Thoracic aorta (tissue), 2 donors: ENCODE results near the gene CRISP2. TPM values are rescaled to one million over a fixed set of nuclear protein-coding genes. Genes with fewer than 3 reads are reported as not detected.
"Not testable (repeated sequence)": the region's sequence is repeated elsewhere in the genome, so short reads cannot be mapped to it uniquely, and the experiment has no call there.

Source experiments
- ATAC-seq: fragments of 150-250 bp; one replicate; pipeline ENCODE4 v1.8.0; 2017; ENCODE audit warnings: low read depth; ENCODE audit not compliant: insufficient number of reproducible peaks, low FRiP score
- DNase-seq: peaks from one replicate; pipeline ENCODE4 v3.0.0-alpha.2; 2020; ENCODE audit warnings: low spot score
- H3K27ac ChIP-seq, 2 donors: fragments of 200-600 bp; sonication (generic); 1 replicate in 1 of 2; 2 replicates in 1 of 2; pipeline ENCODE4 v1.5.1; 2016; ENCODE audit warnings: mild to moderate bottlenecking in 2 of 2, moderate library complexity in 2 of 2
- H3K27me3 ChIP-seq: fragments of 200-600 bp; sonication (generic); replicated peaks from 2 replicates; pipeline ENCODE4 v1.6.0; 2016; ENCODE audit warnings: mild to moderate bottlenecking; ENCODE audit not compliant: insufficient read depth
- H3K36me3 ChIP-seq: fragments of 200-600 bp; sonication (generic); one replicate; pipeline ENCODE4 v1.5.1; 2016
- H3K4me1 ChIP-seq, 2 donors: fragments of 200-600 bp; sonication (generic); 1 replicate in 1 of 2; 2 replicates in 1 of 2; pipeline versions ENCODE4 v1.5.1 to v1.6.0; 2016; ENCODE audit warnings: low read depth in 2 of 2, mild to moderate bottlenecking in 1 of 2; ENCODE audit not compliant: control insufficient read depth in 1 of 2
- H3K4me3 ChIP-seq: fragments of 200-600 bp; sonication (generic); 2 replicates; pipeline ENCODE4 v1.5.1; 2016; ENCODE audit warnings: mild to moderate bottlenecking
- H3K9me3 ChIP-seq: fragments of 200-600 bp; sonication (generic); 2 replicates; pipeline ENCODE4 v1.5.1; 2016
- CTCF ChIP-seq: fragments of 200-600 bp; sonication (generic); IDR thresholded peaks from one replicate; pipeline ENCODE4 v1.5.1; 2019; ENCODE audit warnings: antibody characterized with exemption
- total RNA-seq, 2 donors: library from RNA; depleted of rRNA; stranded (reverse); fragments of >200 nt; gene quantifications; one replicate each; pipeline versions ENCODE4 v1.1.0 to v1.2.3, GENCODE V29; 2016

Gene CRISP2
- total RNA-seq, 2 donors from 2014 or later: not detected

- H3K27ac ChIP-seq: no peak overlapping the region
- H3K4me1 ChIP-seq: no peaks in the 10 kb centered on the region
- no peaks in the 10 kb centered on the region for H3K27me3 ChIP-seq
- no peak for TF ChIP-seq CTCF
- H3K4me3 ChIP-seq: no peak overlapping the region
- ATAC-seq (no peak), DNase-seq (no peak)
- H3K9me3 ChIP-seq: no peaks in the 10 kb centered on the region
- H3K36me3 ChIP-seq: no peaks in the 10 kb centered on the region
Observed at GRCh38 chr6:49668083-49668511, 45.2 kb downstream of the CRISP2 start.

GRCh38 chr6:49666930-49667757 is 46.2 kb downstream of the CRISP2 start:
- no peaks in the 10 kb centered on the region for H3K27me3 ChIP-seq
- DNase-seq (no peak), ATAC-seq (no peak)
- H3K9me3 ChIP-seq: no peaks in the 10 kb centered on the region
- no peak for TF ChIP-seq CTCF
- H3K36me3 ChIP-seq: no peaks in the 10 kb centered on the region
- H3K4me1 ChIP-seq: no peaks in the 10 kb centered on the region
- no peak overlapping the region for H3K27ac ChIP-seq
- H3K4me3 ChIP-seq: no peak overlapping the region

- H3K4me3 ChIP-seq: no peak overlapping the region
- TF ChIP-seq CTCF: no peak
- no peaks in the 10 kb centered on the region for H3K27me3 ChIP-seq
- ATAC-seq (no peak), DNase-seq (no peak)
- no peaks in the 10 kb centered on the region for H3K36me3 ChIP-seq
- H3K27ac ChIP-seq: no peak overlapping the region
- no peaks in the 10 kb centered on the region for H3K9me3 ChIP-seq
- no peaks in the 10 kb centered on the region for H3K4me1 ChIP-seq
Observed at GRCh38 chr6:49666480-49666879, 46.9 kb downstream of the CRISP2 start.

GRCh38 chr6:49664817-49665216 is 48.5 kb downstream of the CRISP2 start:
- H3K27me3 ChIP-seq: no peaks in the 10 kb centered on the region
- H3K27ac ChIP-seq: no peak overlapping the region
- no peak for DNase-seq
- no peaks in the 10 kb centered on the region for H3K9me3 ChIP-seq
- no peak for ATAC-seq
- no peaks in the 10 kb centered on the region for H3K36me3 ChIP-seq
- no peak overlapping the region for H3K4me3 ChIP-seq
- no peaks in the 10 kb centered on the region for H3K4me1 ChIP-seq
- no peak for TF ChIP-seq CTCF

GRCh38 chr6:49664054-49664453 is 49.3 kb downstream of the CRISP2 start:
- not testable (repeated sequence) for H3K9me3 ChIP-seq, ATAC-seq

GRCh38 chr6:49662892-49663261 is 50.5 kb downstream of the CRISP2 start:
- no peak for TF ChIP-seq CTCF
- no peak overlapping the region for H3K4me3 ChIP-seq
- H3K36me3 ChIP-seq: no peaks in the 10 kb centered on the region
- H3K4me1 ChIP-seq: no peaks in the 10 kb centered on the region
- H3K9me3 ChIP-seq: no peaks in the 10 kb centered on the region
- no peak overlapping the region for H3K27ac ChIP-seq
- no peak for ATAC-seq
- DNase-seq: no peak
- no peaks in the 10 kb centered on the region for H3K27me3 ChIP-seq

More at GRCh38 chr6:49664054-49664453, 49.3 kb downstream of the CRISP2 start:
- H3K36me3 ChIP-seq, H3K27ac ChIP-seq, H3K4me3 ChIP-seq, H3K4me1 ChIP-seq, DNase-seq, H3K27me3 ChIP-seq: not testable (repeated sequence)
